ENCODE data around the gene CASS4. TPM values are rescaled to one million over a fixed set of nuclear protein-coding genes. Genes with fewer than 3 reads are reported as not detected.

Gene CASS4
- total RNA-seq, 3 donors from 2014 or later (not counting 1 experiment from before 2014, with no cell fraction given): 9.3 to 13.8 (median 13.4) TPM

GRCh38 chr20:56381501-56381900, 30.6 kb upstream of the CASS4 start:
- Mint-ChIP-seq H3K4me1 (peaks cover under 1% of the 10 kb centered on the region in 2 donors), H3K27me3 (ENCODE audit: low read depth in 2 of 2) (no peaks in the 10 kb centered on the region), H3K36me3 (no peaks in the 10 kb centered on the region), H3K4me3 (no peak overlapping the region), H3K27ac (no peak overlapping the region), H3K9me3 (no peaks in the 10 kb centered on the region)
- Histone ChIP-seq H3K27me3 (ENCODE audit: control insufficient read depth, insufficient read depth, low read length) (no peaks in the 10 kb centered on the region), H3K27ac (ENCODE audit: low read length) (no peak overlapping the region), H3K4me1 (ENCODE audit: control insufficient read depth, insufficient read depth, low read length) (no peaks in the 10 kb centered on the region), H3K4me3 (ENCODE audit: low read length) (no peak overlapping the region), H3K36me3 (ENCODE audit: control insufficient read depth, insufficient read depth, low read length) (no peaks in the 10 kb centered on the region), H3K9me3 (ENCODE audit: control insufficient read depth, insufficient read depth, low read length) (no peaks in the 10 kb centered on the region)
- intact Hi-C loops (cut with micrococcal nuclease): no loop called here
- 100% methylated on average over 1 of the region's 1 CpG for WGBS (ENCODE audit: insufficient coverage)
- ATAC-seq (no peak), DNase-seq (no peak)
- no peak for TF ChIP-seq CTCF (IDR thresholded peaks at IDR 0.05)

GRCh38 chr20:56382696-56383095, 29.4 kb upstream of the CASS4 start:
- no peaks in the 10 kb centered on the region for H3K27me3 Mint-ChIP-seq (ENCODE audit: low read depth in 2 of 2)
- H3K27ac ChIP-seq (ENCODE audit: low read length): no peak overlapping the region
- H3K4me3 Mint-ChIP-seq: no peak overlapping the region
- no peaks in the 10 kb centered on the region for H3K9me3 ChIP-seq (ENCODE audit: control insufficient read depth, insufficient read depth, low read length)
- no peak overlapping the region for H3K4me3 ChIP-seq (ENCODE audit: low read length)
- H3K27ac Mint-ChIP-seq: no peak overlapping the region
- intact Hi-C loops (cut with micrococcal nuclease): no loop called here
- H3K9me3 Mint-ChIP-seq: no peaks in the 10 kb centered on the region
- no peaks in the 10 kb centered on the region for H3K36me3 ChIP-seq (ENCODE audit: control insufficient read depth, insufficient read depth, low read length)
- no peaks in the 10 kb centered on the region for H3K4me1 Mint-ChIP-seq
- H3K36me3 Mint-ChIP-seq: no peaks in the 10 kb centered on the region
- H3K27me3 ChIP-seq (ENCODE audit: control insufficient read depth, insufficient read depth, low read length): no peaks in the 10 kb centered on the region
- no peak for DNase-seq
- 97% methylated on average over 4 of the region's 4 CpGs for WGBS (ENCODE audit: insufficient coverage)
- H3K4me1 ChIP-seq (ENCODE audit: control insufficient read depth, insufficient read depth, low read length): no peaks in the 10 kb centered on the region
- no peak for ATAC-seq
- no peak for TF ChIP-seq CTCF (IDR thresholded peaks at IDR 0.05)

GRCh38 chr20:56383334-56383733, 28.7 kb upstream of the CASS4 start:
- Mint-ChIP-seq H3K4me1 (no peaks in the 10 kb centered on the region), H3K27me3 (ENCODE audit: low read depth in 2 of 2) (no peaks in the 10 kb centered on the region), H3K9me3 (no peaks in the 10 kb centered on the region), H3K4me3 (no peak overlapping the region), H3K36me3 (no peaks in the 10 kb centered on the region), H3K27ac (no peak overlapping the region)
- ATAC-seq (peak in 1 of 3 donors; percentile 24), DNase-seq (no peak)
- 98% methylated on average over 8 of the region's 8 CpGs for WGBS (ENCODE audit: insufficient coverage)
- Histone ChIP-seq H3K9me3 (ENCODE audit: control insufficient read depth, insufficient read depth, low read length) (no peaks in the 10 kb centered on the region), H3K27me3 (ENCODE audit: control insufficient read depth, insufficient read depth, low read length) (no peaks in the 10 kb centered on the region), H3K27ac (ENCODE audit: low read length) (no peak overlapping the region), H3K4me3 (ENCODE audit: low read length) (no peak overlapping the region), H3K4me1 (ENCODE audit: control insufficient read depth, insufficient read depth, low read length) (no peaks in the 10 kb centered on the region), H3K36me3 (ENCODE audit: control insufficient read depth, insufficient read depth, low read length) (no peaks in the 10 kb centered on the region)
- intact Hi-C loops (cut with micrococcal nuclease): no loop called here
- TF ChIP-seq CTCF (IDR thresholded peaks at IDR 0.05): no peak

GRCh38 chr20:56385130-56385529, 26.9 kb upstream of the CASS4 start:
- WGBS (ENCODE audit: insufficient coverage): 95% methylated on average over 4 of the region's 4 CpGs
- no peaks in the 10 kb centered on the region for H3K36me3 ChIP-seq (ENCODE audit: control insufficient read depth, insufficient read depth, low read length)
- ATAC-seq: no peak
- Mint-ChIP-seq H3K36me3 (no peaks in the 10 kb centered on the region), H3K27ac (no peak overlapping the region), H3K4me3 (no peak overlapping the region), H3K9me3 (no peaks in the 10 kb centered on the region), H3K27me3 (ENCODE audit: low read depth in 2 of 2) (no peaks in the 10 kb centered on the region), H3K4me1 (no peaks in the 10 kb centered on the region)
- TF ChIP-seq CTCF (IDR thresholded peaks at IDR 0.05): no peak
- H3K27ac ChIP-seq (ENCODE audit: low read length): no peak overlapping the region
- intact Hi-C loops (cut with micrococcal nuclease): no loop called here
- no peaks in the 10 kb centered on the region for H3K9me3 ChIP-seq (ENCODE audit: control insufficient read depth, insufficient read depth, low read length)
- H3K4me1 ChIP-seq (ENCODE audit: control insufficient read depth, insufficient read depth, low read length): no peaks in the 10 kb centered on the region
- H3K27me3 ChIP-seq (ENCODE audit: control insufficient read depth, insufficient read depth, low read length): no peaks in the 10 kb centered on the region
- no peak overlapping the region for H3K4me3 ChIP-seq (ENCODE audit: low read length)
- no peak for DNase-seq

Data from natural killer cell (primary cell).